GM12878 (cell line): ENCODE results near the gene SULT1A2.

Source experiments
- CTCF ChIP-seq, 3 experiments: IDR thresholded peaks in 2 of 3; conservative IDR thresholded peaks in 1 of 3; 2 replicates each; pipeline ENCODE4 v1.5.1; 2011; ENCODE audit warnings: low read depth in 3 of 3, low read length in 3 of 3, mild to moderate bottlenecking in 3 of 3, control low read depth in 2 of 3, moderate library complexity in 2 of 3, inconsistent platforms in 1 of 3, mixed read lengths in 1 of 3; ENCODE audit not compliant: control insufficient read depth in 2 of 3, insufficient read depth in 1 of 3; ENCODE audit errors: extremely low read depth in 1 of 3
- EGR1 ChIP-seq, 2 experiments: IDR thresholded peaks; 1 replicate in 1 of 2; 2 replicates in 1 of 2; pipeline ENCODE4 v1.6.1; 2011 to 2012; ENCODE audit warnings: low read depth in 2 of 2, low read length in 2 of 2, borderline replicate concordance in 1 of 2, mild to moderate bottlenecking in 1 of 2, moderate library complexity in 1 of 2
- POLR2A ChIP-seq: IDR thresholded peaks from 2 replicates; pipeline ENCODE4 v1.6.1; 2011; ENCODE audit warnings: low read depth, mild to moderate bottlenecking, low read length
- RBBP5 ChIP-seq: fragments of 200-600 bp; sonication (generic); conservative IDR thresholded peaks from 2 replicates; pipeline ENCODE4 v1.6.1; 2016
- RCOR1 ChIP-seq: conservative IDR thresholded peaks from 2 replicates; pipeline ENCODE4 v1.6.1; 2012; ENCODE audit warnings: low read depth, low read length, improper control_type of control experiment
- SREBF1 ChIP-seq: IDR thresholded peaks from 2 replicates; pipeline ENCODE4 v1.6.1; 2012; ENCODE audit warnings: mild to moderate bottlenecking, low read length
- TAF1 ChIP-seq: IDR thresholded peaks from 2 replicates; pipeline ENCODE4 v1.6.1; 2011; ENCODE audit warnings: mild to moderate bottlenecking, low read depth, low read length, borderline replicate concordance

- TF ChIP-seq RBBP5 (no peak), POLR2A (no peak), RCOR1 (no peak), EGR1 (IDR thresholded peaks at IDR 0.05; ENCODE audit: borderline replicate concordance in 1 of 2, low read depth in 2 of 2, low read length in 2 of 2) (no peak), TAF1 (no peak), CTCF (IDR thresholded peaks at IDR 0.05 in 2 of 3, conservative IDR thresholded peaks at IDR 0.05 in 1 of 3; ENCODE audit: control insufficient read depth in 2 of 3, extremely low read depth in 1 of 3, insufficient read depth in 1 of 3, low read depth in 3 of 3, low read length in 3 of 3) (no peak), SREBF1 (no peak)
Measured at GRCh38 chr16:28563218-28563617, 33.6 kb downstream of the SULT1A2 start.
